ENCODE results near the gene WRAP53. TPM values are rescaled to one million over a fixed set of nuclear protein-coding genes. Genes with fewer than 3 reads are reported as not detected.
A peak's percentile ranks its signal among the peaks of the same experiment; 100 is the strongest.

The WRAP53 gene
- total RNA-seq, 1 donor from 2014 or later: 19.5 TPM

GRCh38 chr17:7705269-7706255 is 17.3 kb downstream of the WRAP53 start:
- DNase-seq: no peak
- Mint-ChIP-seq H3K9me3 (ENCODE audit: unreplicated experiment) (peaks cover 4% of the 10 kb centered on the region), H3K27ac (ENCODE audit: unreplicated experiment) (no peak overlapping the region), H3K36me3 (ENCODE audit: unreplicated experiment) (no peaks in the 10 kb centered on the region), H3K27me3 (ENCODE audit: unreplicated experiment) (peaks cover 23% of the 10 kb centered on the region), H3K4me3 (ENCODE audit: unreplicated experiment) (peak overlapping the region; percentile 89), H3K4me1 (ENCODE audit: low read depth, unreplicated experiment) (peaks cover 18% of the 10 kb centered on the region)
- TF ChIP-seq, protein P1, sequence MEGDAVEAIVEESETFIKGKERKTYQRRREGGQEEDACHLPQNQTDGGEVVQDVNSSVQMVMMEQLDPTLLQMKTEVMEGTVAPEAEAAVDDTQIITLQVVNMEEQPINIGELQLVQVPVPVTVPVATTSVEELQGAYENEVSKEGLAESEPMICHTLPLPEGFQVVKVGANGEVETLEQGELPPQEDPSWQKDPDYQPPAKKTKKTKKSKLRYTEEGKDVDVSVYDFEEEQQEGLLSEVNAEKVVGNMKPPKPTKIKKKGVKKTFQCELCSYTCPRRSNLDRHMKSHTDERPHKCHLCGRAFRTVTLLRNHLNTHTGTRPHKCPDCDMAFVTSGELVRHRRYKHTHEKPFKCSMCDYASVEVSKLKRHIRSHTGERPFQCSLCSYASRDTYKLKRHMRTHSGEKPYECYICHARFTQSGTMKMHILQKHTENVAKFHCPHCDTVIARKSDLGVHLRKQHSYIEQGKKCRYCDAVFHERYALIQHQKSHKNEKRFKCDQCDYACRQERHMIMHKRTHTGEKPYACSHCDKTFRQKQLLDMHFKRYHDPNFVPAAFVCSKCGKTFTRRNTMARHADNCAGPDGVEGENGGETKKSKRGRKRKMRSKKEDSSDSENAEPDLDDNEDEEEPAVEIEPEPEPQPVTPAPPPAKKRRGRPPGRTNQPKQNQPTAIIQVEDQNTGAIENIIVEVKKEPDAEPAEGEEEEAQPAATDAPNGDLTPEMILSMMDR (IDR thresholded peaks at IDR 0.05; ENCODE audit: partially characterized antibody, unreplicated experiment): no peak

DNA sequence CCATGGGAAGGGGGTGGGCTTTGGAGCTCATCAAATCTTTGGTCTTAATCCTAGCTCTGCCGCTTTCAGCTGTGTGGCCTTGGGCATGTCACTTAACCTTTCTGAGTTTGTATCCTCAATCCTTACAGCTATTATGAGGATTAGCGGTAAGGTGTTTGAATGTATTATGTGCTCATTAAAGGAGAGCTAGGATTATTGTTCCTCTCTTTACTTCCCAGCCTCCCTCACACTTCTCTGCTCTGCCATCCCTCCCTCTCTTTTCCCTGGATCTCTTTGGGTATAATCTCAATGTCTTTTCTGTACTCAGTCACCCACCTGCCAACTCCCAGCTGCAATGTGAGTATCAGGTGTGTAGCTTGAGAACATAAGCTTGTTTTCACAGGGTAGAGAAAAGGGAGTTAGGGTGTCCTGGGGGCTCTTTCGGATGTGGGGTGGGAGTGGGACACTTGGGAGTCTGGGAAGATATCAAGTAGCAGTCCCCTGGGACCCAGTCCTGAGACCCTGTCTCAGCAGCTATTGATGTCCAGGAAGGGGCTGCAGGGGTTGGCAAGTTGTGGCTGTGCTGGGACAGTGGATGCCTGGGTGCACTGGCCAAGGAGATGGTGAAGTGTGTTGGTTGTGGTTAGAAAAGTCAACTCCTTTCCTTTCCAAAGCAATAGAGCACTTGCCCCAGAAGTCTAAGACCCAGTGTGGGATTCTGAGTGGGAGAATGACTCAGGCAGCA is 18.5 kb downstream of the WRAP53 start:
- peak overlapping the region; percentile 6 for H3K27ac Mint-ChIP-seq (ENCODE audit: unreplicated experiment)

DNA sequence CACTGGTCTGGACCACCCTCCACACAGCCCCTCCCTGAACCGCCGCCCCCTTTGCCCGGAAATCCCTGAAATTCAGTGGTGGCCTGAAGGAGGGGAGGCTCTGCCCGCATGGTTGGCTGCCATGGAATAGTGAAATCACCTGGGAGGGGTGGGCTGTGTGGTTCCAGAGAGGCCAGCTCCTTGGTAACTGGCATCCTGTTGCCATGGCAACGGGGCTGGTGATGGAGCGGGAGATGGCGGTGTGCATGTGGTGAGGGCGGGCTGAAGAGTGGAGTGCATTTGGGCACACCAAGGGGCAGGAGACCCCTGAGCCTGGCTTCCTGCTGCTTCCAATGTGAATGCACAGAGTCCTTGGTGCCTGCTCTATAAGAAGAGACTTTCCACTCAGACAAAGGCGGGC is 19.2 kb downstream of the WRAP53 start:
- Mint-ChIP-seq H3K27ac (ENCODE audit: unreplicated experiment) (no peak overlapping the region), H3K4me3 (ENCODE audit: unreplicated experiment) (no peak overlapping the region), H3K27me3 (ENCODE audit: unreplicated experiment) (peaks cover 26% of the 10 kb centered on the region), H3K4me1 (ENCODE audit: low read depth, unreplicated experiment) (peaks cover 26% of the 10 kb centered on the region), H3K36me3 (ENCODE audit: unreplicated experiment) (no peaks in the 10 kb centered on the region), H3K9me3 (ENCODE audit: unreplicated experiment) (peaks cover 6% of the 10 kb centered on the region)
- TF ChIP-seq, protein P1 (IDR thresholded peaks at IDR 0.05; ENCODE audit: partially characterized antibody, unreplicated experiment): no peak
- no peak for DNase-seq

More for the DNA sequence above, 18.5 kb downstream of the WRAP53 start:
- Mint-ChIP-seq H3K4me1 (ENCODE audit: low read depth, unreplicated experiment) (peaks cover 23% of the 10 kb centered on the region), H3K36me3 (ENCODE audit: unreplicated experiment) (no peaks in the 10 kb centered on the region), H3K4me3 (ENCODE audit: unreplicated experiment) (peak overlapping the region; percentile 89), H3K9me3 (ENCODE audit: unreplicated experiment) (peaks cover 6% of the 10 kb centered on the region), H3K27me3 (ENCODE audit: unreplicated experiment) (peaks cover 26% of the 10 kb centered on the region)
- DNase-seq: no peak
- TF ChIP-seq, protein P1 (IDR thresholded peaks at IDR 0.05; ENCODE audit: partially characterized antibody, unreplicated experiment): no peak

DNA sequence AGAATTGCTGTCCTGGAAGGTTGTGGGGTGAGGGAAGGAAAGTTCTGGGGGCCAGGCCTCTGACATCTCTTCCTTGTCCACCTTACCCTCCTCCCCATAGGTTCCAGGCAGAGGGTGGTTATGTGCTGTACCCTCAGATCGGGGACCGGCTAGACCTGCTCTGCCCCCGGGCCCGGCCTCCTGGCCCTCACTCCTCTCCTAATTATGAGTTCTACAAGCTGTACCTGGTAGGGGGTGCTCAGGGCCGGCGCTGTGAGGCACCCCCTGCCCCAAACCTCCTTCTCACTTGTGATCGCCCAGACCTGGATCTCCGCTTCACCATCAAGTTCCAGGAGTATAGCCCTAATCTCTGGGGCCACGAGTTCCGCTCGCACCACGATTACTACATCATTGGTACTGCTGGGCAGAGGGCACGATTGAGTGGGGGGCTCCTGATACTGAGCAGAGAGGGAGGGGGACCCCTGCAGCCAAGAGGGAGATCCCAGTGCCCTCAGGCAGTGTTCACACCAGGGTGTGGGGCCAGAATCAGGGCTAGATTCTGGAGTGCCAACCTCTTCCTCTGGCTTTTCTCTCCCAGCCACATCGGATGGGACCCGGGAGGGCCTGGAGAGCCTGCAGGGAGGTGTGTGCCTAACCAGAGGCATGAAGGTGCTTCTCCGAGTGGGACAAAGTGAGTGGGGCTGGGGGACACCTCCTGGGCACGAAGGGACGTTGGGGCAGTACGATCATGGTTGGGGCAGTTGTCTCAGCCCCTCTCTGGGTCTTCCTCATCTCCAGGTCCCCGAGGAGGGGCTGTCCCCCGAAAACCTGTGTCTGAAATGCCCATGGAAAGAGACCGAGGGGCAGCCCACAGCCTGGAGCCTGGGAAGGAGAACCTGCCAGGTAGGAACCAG is 19.8 kb downstream of the WRAP53 start:
- TF ChIP-seq, protein P1 (IDR thresholded peaks at IDR 0.05; ENCODE audit: partially characterized antibody, unreplicated experiment): no peak
- Mint-ChIP-seq H3K4me3 (ENCODE audit: unreplicated experiment) (no peak overlapping the region), H3K27ac (ENCODE audit: unreplicated experiment) (no peak overlapping the region), H3K4me1 (ENCODE audit: low read depth, unreplicated experiment) (peaks cover 31% of the 10 kb centered on the region), H3K36me3 (ENCODE audit: unreplicated experiment) (no peaks in the 10 kb centered on the region), H3K27me3 (ENCODE audit: unreplicated experiment) (peaks cover 26% of the 10 kb centered on the region), H3K9me3 (ENCODE audit: unreplicated experiment) (peaks cover 8% of the 10 kb centered on the region)
- DNase-seq: no peak

Measured in glutamatergic neuron (in vitro differentiated cells).